Sigmoid colon (tissue), 7 donors: ENCODE results near the gene KRT10. TPM values are rescaled to one million over a fixed set of nuclear protein-coding genes. Genes with fewer than 3 reads are reported as not detected.

Experiments
- DNase-seq: peaks from one replicate; pipeline ENCODE4 v3.0.0-alpha.2; 2019
- H3K27ac ChIP-seq, 4 donors: fragments of 200-600 bp; sonication (generic); one replicate each; pipeline ENCODE4 v1.5.1; 2016 to 2019; ENCODE audit warnings: mild to moderate bottlenecking in 1 of 4
- H3K27me3 ChIP-seq, 3 donors: fragments of 200-600 bp; sonication (generic); one replicate each; pipeline ENCODE4 v1.5.1; 2019; ENCODE audit warnings: mild to moderate bottlenecking in 1 of 3
- H3K36me3 ChIP-seq, 4 donors: fragments of 200-600 bp; sonication (generic); one replicate each; pipeline ENCODE4 v1.5.1; 2016 to 2019
- H3K4me1 ChIP-seq, 4 donors: fragments of 200-600 bp; sonication (generic); one replicate each; pipeline ENCODE4 v1.5.1; 2017 to 2019
- H3K4me3 ChIP-seq, 4 donors: fragments of 200-600 bp; sonication (generic); one replicate each; pipeline ENCODE4 v1.5.1; 2017 to 2019; ENCODE audit warnings: mild to moderate bottlenecking in 2 of 4, moderate library complexity in 1 of 4
- H3K9me3 ChIP-seq, 4 donors: fragments of 200-600 bp in 3 of 4; sonication (generic) in 3 of 4; one replicate each; pipeline versions ENCODE4 v1.5.1 to v1.6.1; 2013 to 2019
- EP300 ChIP-seq, 4 donors: sonication (generic); formaldehyde crosslinking; IDR thresholded peaks; one replicate each; pipeline ENCODE4 v1.6.1; 2017; ENCODE audit warnings: antibody characterized with exemption in 4 of 4
- POLR2A ChIP-seq, 2 donors: fragments of 450-650 bp; IDR thresholded peaks; one replicate each; pipeline ENCODE4 v1.6.1; 2016; ENCODE audit warnings: antibody characterized with exemption in 2 of 2, mild to moderate bottlenecking in 2 of 2, moderate library complexity in 2 of 2
- POLR2AphosphoS5 ChIP-seq, 4 donors: sonication (generic); formaldehyde crosslinking; IDR thresholded peaks; one replicate each; pipeline ENCODE4 v1.6.1; 2017; ENCODE audit warnings: antibody characterized with exemption in 4 of 4
- WGBS, 2 donors: extraction: QIAGEN DNeasy Blood & Tissue Kit; methylation state at CpG; one replicate each; pipeline ENCODE4 v1.1.7; 2013; 5-methylcytosine and 5-hydroxymethylcytosine counted together
- intact Hi-C: fragments of 100-400 bp; cut with DNase I; formaldehyde crosslinking; loops from one replicate; pipeline ENCODE4 v1.15.1; 2023
- polyA plus RNA-seq, 3 donors: library from polyadenylated mRNA; stranded (reverse); fragments of 200-250 nt; gene quantifications; one replicate each; pipeline ENCODE4 v1.2.3, GENCODE V29; 2013
- total RNA-seq, 4 donors: library from RNA; depleted of rRNA; stranded (reverse); fragments of >200 nt; gene quantifications; one replicate each; pipeline ENCODE4 v1.1.0, GENCODE V29; 2016
- TF ChIP-seq, protein P1 (sequence below), 4 experiments: fragments of 450-650 bp in 3 of 4; fragments of 200-600 bp in 1 of 4; IDR thresholded peaks; one replicate each; pipeline ENCODE4 v1.5.1; 2016 to 2019; ENCODE audit warnings: antibody characterized with exemption in 4 of 4, mild to moderate bottlenecking in 3 of 4, moderate library complexity in 2 of 4
- donor health status: healthy with polysubstance abuse.
- donor health status: Bipolar disorder and iron deficiency.
- donor health status: healthy.

KRT10 gene
- total and polyA plus RNA-seq, 7 donors = 0.83 to 42.0 (median 14.6) TPM

DNA sequence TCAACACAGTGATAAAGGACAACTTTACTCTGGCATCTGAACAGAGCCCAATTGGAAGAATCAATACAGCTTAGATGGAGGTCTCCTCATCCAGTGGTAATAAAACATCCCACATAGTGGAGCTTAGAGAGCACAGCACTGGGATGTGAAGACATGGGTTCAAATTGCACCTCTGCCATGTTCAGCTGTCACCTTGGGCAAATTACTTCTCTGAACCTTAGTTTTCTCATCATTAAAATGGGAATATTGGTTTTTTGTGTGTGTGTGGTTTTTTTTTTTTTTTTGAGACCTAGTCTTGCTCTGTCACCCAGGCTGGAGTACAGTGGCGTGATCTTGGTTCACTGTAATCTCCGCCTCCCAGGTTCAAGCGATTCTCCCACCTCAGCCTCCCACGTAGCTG lies 13.6 kb upstream of the KRT10 start:
- TF ChIP-seq POLR2A (IDR thresholded peaks at IDR 0.05) (no peak), EP300 (IDR thresholded peaks at IDR 0.05) (no peak), POLR2AphosphoS5 (IDR thresholded peaks at IDR 0.05) (no peak)
- TF ChIP-seq, protein P1, sequence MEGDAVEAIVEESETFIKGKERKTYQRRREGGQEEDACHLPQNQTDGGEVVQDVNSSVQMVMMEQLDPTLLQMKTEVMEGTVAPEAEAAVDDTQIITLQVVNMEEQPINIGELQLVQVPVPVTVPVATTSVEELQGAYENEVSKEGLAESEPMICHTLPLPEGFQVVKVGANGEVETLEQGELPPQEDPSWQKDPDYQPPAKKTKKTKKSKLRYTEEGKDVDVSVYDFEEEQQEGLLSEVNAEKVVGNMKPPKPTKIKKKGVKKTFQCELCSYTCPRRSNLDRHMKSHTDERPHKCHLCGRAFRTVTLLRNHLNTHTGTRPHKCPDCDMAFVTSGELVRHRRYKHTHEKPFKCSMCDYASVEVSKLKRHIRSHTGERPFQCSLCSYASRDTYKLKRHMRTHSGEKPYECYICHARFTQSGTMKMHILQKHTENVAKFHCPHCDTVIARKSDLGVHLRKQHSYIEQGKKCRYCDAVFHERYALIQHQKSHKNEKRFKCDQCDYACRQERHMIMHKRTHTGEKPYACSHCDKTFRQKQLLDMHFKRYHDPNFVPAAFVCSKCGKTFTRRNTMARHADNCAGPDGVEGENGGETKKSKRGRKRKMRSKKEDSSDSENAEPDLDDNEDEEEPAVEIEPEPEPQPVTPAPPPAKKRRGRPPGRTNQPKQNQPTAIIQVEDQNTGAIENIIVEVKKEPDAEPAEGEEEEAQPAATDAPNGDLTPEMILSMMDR (IDR thresholded peaks at IDR 0.05) = no peak
- intact Hi-C loops = no loop called here
- H3K27ac ChIP-seq = no peak overlapping the region
- H3K9me3 ChIP-seq = no peaks in the 10 kb centered on the region
- no peak for DNase-seq
- H3K4me1 ChIP-seq = no peaks in the 10 kb centered on the region
- no peak overlapping the region for H3K4me3 ChIP-seq
- WGBS, 2 donors = 98% methylated on average over 4 of the region's 4 CpGs
- H3K27me3 ChIP-seq = no peaks in the 10 kb centered on the region
- peaks cover 0 to 15% (median 6%) of the 10 kb centered on the region in 4 donors for H3K36me3 ChIP-seq

DNA sequence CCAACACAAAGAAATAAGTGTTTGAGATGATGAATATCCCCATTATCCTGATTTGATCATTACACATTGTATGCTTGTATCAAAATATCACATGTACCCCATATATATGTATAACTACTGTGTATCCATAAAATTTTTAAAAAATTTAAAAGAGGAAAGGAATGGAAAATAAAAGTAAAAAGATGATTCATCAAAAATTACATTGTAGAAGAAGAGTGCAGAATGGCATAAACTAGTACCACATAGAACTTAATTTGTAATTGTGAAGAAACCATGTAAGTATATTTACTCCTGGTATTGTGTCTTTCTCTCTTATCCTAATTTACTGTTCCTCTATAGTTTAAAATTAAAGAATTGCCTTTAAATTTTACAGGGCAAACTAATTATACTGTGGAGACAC lies 11.5 kb upstream of the KRT10 start:
- peaks cover 0 to 15% (median 6%) of the 10 kb centered on the region in 4 donors for H3K36me3 ChIP-seq
- H3K4me1 ChIP-seq = no peaks in the 10 kb centered on the region
- no peak for TF ChIP-seq POLR2AphosphoS5 (IDR thresholded peaks at IDR 0.05)
- TF ChIP-seq POLR2A (IDR thresholded peaks at IDR 0.05) = no peak
- TF ChIP-seq EP300 (IDR thresholded peaks at IDR 0.05) = no peak
- TF ChIP-seq, protein P1 (IDR thresholded peaks at IDR 0.05) = no peak
- DNase-seq = no peak
- H3K4me3 ChIP-seq = no peak overlapping the region
- H3K27ac ChIP-seq = no peak overlapping the region
- no peaks in the 10 kb centered on the region for H3K9me3 ChIP-seq
- no peaks in the 10 kb centered on the region for H3K27me3 ChIP-seq
- intact Hi-C loops = no loop called here

DNA sequence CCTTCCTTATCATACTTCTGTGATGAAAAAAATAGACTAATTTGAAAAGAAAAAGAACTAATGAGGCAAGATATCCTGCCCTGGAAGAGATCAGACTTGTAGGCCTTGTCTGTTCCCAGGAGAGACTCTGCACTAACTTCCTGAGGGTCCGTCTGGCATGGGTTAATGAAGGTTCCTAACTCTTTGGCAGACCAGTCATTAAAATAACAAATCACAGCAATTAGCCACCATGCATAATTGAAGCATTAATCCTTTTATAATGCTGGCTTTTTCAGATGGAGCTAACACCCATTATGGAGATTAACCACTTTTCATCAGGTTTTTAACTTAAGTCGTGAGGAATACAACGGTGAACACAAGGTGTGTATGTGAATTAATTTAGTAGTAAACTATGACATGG lies 10.4 kb upstream of the KRT10 start:
- Histone ChIP-seq H3K4me3 (no peak overlapping the region), H3K27me3 (no peaks in the 10 kb centered on the region), H3K4me1 (no peaks in the 10 kb centered on the region), H3K36me3 (peaks cover 0 to 15% (median 6%) of the 10 kb centered on the region in 4 donors), H3K9me3 (no peaks in the 10 kb centered on the region), H3K27ac (no peak overlapping the region)
- no peak for TF ChIP-seq POLR2A (IDR thresholded peaks at IDR 0.05)
- no peak for TF ChIP-seq POLR2AphosphoS5 (IDR thresholded peaks at IDR 0.05)
- TF ChIP-seq, protein P1 (IDR thresholded peaks at IDR 0.05) = no peak
- no peak for DNase-seq
- intact Hi-C loops = no loop called here
- WGBS, 2 donors = 81 to 95% methylated on average over 3 of the region's 3 CpGs

DNA sequence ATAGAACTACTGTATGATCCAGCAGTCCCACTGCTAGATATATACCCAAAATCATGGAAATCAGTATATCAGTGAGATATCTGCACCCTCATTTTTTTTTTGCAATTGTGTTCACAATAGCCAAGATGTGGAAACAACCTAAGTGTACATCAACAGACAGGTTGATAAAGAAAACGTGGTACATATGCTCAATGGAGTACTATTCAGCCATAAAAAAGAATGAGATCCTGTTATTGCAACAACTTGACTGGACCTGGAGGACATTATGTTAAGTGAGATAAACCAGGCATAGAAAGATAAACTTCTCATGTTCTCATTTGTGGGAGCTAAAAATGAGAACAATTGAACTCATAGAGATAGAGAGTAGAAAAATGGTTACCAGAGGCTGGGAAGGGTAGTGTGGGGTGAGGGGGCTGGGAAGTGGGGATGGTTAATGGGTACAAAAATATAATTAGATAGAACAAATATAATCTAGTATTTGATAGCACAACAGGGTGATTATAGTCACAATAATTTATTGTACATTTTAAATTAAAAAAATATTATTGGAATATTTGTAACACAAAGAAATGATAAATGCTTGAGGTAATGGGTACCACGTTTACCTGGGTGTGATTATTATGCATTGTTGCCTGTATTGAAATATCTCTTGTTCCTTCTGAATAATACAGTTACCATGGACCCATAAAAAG lies 7.8 kb upstream of the KRT10 start:
- intact Hi-C loops = no loop called here
- TF ChIP-seq POLR2A (IDR thresholded peaks at IDR 0.05) = no peak
- TF ChIP-seq POLR2AphosphoS5 (IDR thresholded peaks at IDR 0.05) = no peak
- no peak for TF ChIP-seq EP300 (IDR thresholded peaks at IDR 0.05)
- TF ChIP-seq, protein P1 (IDR thresholded peaks at IDR 0.05) = no peak
- Histone ChIP-seq H3K36me3 (peaks cover 0 to 8% (median 5%) of the 10 kb centered on the region in 4 donors), H3K27me3 (no peaks in the 10 kb centered on the region), H3K4me3 (no peak overlapping the region), H3K27ac (no peak overlapping the region), H3K4me1 (no peaks in the 10 kb centered on the region), H3K9me3 (no peaks in the 10 kb centered on the region)
- DNase-seq = no peak
- 88 to 90% methylated on average over 2 of the region's 2 CpGs for WGBS, 2 donors
